GM18499 (cell line): ENCODE measurements around the gene ZNF600.
"Not testable (repeated sequence)": the region's sequence is repeated elsewhere in the genome, so short reads cannot be mapped to it uniquely, and the experiment has no call there.

Experiments
- ATAC-seq: cut with Tn5 transposase; IDR thresholded peaks from one replicate; pipeline ENCODE4 v1.9.1; 2021; ENCODE audit warnings: moderate number of reproducible peaks; ENCODE audit not compliant: insufficient read depth, unreplicated experiment

The ZNF600 gene

DNA sequence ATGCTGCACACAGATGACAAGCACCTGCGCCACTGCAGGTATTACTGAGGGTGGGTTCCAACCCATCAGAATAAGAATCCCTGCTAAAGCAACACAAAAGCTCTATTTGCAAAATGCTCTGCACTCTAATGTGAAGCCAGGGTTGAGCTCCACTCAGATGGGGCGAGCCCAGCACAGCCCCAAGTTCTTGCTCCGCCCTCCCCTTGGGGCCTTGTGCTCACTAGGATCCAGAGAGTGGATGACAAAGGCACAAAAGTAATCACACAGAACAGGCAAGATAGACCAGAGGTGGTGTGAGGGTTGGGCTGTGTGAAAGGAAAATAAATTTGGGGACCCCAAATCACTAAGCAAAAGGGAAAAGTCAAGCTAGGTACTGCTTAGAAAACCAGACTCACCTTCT is 43.5 kb downstream of the ZNF600 start:
- ATAC-seq, result no peak

DNA sequence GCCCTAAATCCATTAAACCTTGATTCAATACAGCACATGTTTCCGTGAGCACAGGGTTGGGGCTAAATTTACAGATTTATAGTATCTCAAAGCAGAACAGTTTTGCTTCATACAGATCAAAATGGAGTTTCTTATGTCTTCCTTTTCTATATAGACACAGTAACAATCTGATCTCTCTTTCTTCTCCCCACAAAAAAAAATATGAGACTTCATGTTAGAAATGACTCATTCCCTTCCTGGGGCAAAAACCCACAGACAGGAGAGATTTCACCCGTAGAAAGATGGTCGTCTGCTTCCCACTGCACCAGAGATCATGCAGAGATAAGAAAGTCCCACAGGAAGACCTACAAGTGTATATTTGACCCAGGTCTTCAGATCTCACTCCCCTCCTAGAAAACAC is 44.1 kb downstream of the ZNF600 start:
- ATAC-seq, result no peak

DNA sequence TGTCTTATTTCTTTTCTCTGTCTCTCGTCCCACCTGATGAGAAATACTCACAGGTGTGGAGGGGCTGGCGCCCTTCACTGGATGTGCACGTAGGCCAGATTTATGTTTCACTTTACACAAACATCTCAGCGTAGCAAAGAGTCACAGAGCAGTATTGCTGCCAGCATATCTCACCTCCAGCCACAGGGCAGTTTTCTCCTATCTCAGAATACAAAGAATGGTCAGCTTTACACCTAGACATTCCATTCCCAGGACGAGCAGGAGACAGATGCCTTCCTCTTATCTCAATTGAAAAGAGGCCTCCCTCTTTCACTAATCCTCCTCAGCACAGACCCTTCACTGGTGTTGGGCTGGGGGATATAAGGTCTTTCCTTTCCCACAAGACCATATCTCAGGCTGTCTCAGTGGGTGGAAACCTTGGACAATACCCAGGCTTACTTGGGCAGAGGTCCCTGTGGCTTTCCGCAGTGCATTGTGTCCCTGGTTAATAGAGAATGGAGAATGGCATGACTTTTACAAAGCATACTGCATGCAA is 44.6 kb downstream of the ZNF600 start:
- ATAC-seq, result no peak

DNA sequence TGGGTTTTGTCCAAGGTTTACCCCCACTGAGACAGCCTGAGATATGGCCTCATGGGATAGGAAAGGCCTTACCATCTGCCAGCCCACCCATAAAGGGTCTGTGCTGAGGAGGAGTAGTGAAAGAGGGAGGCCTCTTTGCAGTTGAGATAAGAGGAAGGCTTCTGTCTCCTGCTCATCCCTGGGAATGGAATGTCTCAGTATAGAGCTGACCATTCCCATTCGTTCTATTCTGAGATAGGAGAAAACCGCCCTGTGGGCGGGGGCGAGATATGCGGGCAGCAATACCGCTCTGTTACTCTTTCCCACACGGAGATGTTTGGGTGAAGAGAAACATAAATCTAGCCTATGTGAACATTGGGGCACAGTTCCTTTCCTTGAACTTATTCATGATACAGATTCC is 45.2 kb downstream of the ZNF600 start:
- not testable (repeated sequence) for ATAC-seq

DNA sequence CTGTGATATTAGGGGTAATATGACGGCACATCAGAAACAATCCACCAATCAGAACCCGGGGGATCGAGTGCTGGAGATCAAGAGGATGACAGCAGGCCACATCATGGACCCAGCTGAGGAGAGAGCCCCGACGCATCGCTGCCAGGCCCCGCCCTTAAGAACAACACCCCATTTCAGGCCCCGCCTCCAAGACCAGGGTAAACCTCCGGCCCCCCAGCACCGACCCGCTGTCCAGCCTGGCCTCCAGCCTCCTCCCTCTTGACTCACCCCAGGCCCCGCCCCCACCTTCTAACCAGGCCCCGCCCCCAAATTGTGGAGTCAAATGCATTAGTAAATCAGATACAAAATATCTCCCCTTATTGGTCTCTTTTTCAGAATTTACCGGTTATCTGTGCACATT is 47.0 kb downstream of the ZNF600 start:
- ATAC-seq, result no peak

DNA sequence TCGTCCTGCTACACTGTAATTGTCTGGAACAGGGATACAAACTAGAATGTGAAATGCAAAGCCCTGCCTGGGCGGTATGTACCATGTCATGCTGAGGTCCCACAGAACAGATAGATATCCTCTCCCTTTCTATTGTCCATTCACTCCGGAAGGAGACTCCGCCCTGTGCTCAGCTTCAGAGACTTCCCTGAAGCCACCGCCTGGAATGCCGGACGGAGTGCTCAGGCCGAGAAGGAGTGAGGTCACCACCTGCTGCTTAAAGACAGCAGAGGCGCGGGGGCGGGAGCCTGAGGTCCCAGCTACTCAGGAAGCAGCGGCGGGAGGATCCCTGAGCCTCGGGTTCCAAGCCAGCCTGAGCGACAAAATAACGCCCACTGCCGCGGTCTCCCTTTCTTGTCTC is 50.9 kb downstream of the ZNF600 start:
- ATAC-seq, result no peak

DNA sequence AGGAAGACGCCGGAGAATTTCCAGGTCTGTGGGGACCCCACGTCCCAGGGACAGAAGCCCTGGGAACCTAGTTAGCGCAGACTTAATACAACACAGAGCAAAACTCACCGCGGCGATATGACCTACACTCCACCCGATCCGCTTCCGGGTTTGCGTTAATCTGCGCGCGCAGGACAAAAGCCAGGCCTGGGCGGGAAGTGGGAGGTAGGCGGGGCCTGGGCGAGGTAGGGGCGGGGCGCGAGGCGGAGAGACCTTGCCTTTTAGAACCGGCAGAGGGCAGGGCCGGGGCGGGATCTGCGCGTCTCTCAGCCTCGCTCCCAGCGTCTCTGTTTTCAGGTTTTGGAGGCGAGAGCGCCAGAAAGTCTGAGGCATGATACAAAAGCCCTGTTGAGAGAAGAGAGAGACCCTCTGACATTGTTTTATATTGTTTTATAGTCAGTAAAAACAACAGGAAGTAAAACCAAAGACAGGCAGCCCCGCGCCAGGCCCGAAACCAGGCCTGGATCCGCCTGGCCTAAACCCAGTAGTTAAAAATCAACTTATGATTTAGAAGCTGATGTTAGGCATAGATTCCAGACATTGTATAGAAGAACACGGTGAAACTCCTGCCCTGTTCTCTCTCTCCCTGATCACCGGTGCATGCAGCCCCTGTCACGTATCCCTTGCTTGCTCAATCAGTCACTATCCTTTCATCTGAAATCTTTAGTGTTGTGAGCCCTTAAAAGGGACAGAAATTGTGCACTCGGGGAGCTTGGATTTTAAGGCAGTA is 51.5 kb downstream of the ZNF600 start, which contains the start of gene ZNF611:
TSS of gene ZNF611 (minus strand) at position 152 of the 769 bp plus-strand sequence. CDS start 19,150 bp downstream, outside the sequence.
- ATAC-seq, result no peak

DNA sequence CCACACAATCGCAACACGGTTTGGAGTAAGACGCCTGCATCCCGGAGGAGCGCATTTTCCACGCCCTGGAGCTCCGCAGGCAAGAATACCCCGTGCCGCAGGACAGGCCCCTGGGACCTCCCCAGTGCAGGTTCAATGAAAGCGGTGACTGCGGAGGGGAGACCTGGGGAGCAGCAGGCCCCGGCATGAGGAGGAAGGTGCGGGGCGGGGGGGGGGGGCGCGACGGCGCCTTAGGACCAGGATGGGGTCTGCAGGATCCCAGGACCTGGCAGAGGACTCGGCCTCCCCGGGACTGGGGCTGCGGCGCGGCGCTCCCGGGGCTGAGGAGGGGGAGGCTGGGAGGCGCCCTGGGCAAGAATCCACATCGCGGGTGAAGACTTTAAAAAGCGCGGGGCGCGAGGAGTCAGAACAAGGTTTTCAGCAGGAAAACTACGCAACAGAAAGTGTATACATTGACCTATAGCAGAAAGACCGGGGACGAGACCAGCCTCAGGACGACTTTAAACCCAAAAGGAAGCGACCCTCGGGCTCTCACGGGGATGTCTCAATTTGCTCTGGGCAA is 52.2 kb downstream of the ZNF600 start:
- no peak for ATAC-seq

DNA sequence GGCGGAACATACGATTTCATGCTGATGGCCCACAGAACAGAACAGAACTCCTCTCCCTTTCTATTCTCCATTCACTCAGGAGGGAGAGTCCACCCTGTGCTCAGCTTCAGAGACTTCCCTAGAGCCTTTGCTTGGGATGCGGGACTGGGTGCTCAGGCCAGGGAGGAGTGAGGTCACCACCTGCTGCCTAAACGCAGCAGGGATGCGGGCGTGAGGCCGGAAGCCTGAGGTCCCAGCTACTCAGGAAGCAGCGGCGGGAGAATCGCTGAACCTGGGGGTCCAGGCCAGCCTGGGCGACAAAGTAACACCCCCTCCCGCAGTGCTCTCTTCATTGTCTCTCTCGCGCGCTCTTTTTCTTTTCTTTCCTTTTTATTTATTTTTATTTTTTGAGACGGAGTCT is 60.5 kb downstream of the ZNF600 start:
- not testable (repeated sequence) for ATAC-seq

DNA sequence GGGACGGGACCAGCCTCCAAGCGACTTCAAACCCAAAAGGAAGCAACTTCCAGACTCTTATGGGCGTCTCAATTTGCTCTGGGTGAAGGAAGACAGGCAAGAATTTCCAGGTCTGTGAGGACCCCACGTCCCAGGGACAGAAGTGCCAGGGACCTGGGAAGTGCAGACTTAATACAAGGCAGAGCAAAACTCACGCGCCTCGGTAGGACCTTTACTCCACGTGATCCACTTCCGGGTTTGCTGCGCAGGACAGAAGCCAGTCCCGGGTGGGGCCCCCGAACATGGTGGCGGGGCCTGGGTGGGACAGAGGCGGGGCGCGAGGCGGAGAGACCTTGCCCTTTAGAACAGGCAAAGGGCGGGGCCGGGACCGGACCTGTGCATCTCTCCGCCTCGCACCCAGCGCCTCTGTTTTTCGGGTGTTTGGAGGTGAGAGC is 61.0 kb downstream of the ZNF600 start:
- ATAC-seq, result no peak

DNA sequence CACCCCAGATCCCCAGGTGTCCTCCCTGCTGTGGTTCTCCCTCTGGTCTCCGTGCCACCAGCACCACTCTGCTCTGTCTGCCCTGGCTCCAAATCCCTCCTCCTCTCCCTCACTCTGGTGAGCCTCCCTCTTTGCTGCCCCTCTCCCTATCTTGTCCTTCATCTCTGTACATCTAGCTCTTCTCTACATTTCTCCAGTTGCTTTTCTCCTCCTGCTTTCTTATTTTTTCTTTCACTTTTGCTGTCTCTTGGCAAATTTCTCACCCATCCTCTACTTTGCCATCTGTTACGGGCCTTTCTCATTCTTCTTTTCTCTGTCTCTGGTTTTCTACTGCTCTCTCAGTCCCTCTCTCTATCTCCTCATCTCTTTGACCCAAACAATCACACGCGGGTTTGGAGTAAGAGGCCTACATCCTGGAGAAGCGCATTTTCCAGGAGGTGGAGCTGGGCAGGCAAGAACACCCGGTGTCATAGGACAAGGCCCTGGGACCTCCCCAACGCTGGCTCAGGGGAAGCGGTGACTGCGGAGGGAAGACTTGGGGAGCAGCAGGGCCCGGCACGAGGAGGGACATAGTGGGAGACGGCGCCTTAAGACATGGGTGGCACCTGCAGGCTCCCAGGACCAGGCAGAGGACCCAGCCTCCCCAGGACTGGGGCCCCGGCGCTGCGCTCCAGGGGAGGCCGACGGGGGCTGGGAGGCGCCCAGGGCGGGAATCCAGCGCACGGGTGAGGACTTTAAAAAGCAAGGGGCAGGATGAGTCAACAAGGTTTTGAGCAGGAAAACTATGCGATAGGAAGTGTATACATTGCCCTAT is 61.7 kb downstream of the ZNF600 start:
- no peak for ATAC-seq

DNA sequence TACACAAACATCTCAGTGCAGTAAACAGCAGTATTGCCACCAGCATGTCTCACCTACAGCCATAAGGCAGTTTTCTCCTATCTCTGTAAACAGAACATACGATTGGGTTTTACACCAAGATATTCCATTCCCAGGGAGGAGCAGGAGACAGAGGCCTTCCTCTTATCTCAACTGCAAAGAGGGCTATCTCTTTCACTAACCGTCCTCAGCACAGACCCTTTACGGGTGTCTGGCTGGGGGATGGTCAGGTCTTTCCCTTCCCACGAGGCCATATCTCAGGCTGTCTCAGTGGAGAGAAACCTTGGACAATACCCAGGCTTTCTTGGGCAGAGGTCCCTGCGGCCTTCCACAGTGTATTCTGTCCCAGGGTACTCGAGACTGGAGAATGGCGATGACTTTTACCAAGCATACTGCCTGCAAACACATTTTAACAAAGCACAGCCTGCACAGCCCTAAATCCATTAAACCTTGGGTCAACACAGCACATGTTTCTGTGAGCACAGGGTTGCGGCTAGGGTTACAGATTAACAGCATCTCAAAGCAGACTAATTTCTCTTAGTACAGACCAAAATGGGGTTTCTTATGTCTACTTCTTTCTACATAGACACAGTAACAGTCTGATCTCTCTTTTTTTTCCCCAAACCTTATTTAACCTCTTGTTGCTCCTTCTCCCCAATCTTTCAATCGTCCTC is 62.5 kb downstream of the ZNF600 start:
- not testable (repeated sequence) for ATAC-seq

DNA sequence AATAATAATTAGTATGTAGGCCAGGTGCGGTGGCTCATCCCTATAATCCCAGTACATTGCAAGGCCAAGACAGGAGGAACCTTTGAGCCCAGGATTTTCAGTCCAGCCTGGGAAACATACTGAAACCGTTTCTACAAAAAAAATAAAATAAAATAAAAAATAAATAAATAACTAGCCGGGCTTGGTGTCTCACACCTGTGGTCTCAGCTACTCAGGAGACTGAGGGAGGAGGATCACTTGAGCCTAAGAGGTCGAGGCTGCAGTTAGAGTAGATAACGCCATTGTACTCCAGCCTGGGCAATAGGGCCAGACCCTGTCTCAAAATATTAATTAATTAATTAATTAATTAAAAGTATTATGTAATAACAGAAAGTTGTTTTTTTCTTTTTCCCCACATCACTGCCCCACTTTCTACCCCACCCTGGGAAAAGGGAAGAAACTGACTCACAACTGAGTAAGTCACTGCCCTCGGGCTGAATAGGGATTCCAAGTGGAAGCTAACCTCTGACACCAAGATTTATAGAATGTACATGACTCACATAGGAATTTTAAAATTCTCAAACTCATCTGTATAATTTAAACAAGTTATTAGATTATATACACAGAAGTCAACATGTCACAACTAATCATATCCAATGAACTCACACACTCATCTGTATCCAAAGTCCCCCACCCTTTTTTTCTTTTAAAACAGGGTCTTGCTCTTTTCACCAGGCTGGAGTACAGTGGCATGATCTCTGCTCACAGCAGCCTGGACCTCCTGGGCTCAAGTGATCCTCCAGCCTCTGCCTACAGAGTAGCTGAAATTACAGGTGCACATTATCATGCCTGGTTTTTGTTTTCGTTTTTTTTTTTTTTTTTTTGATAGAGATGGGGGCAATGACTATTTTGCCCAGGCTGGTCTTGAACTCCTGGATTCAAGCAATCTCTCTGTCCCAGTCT is 64.3 kb downstream of the ZNF600 start:
- ATAC-seq, result no peak

DNA sequence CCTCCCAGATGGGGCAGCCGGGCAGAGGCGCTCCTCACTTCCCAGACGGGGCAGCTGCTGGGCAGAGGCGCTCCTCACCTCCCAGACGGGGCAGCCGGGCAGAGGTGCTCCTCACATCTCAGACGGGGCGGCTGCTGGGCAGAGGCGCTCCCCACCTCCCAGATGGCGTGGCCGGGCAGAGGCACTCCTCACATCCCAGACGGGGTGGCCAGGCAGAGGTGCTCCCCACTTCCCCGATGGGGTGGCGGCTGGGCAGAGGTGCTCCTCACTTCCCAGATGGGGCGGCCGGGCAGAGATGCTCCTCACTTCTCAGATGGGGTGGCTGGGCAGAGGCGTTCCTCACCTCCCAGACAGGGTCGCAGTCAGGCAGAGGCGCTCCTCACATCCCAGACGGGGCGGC is 66.0 kb downstream of the ZNF600 start:
- not testable (repeated sequence) for ATAC-seq

DNA sequence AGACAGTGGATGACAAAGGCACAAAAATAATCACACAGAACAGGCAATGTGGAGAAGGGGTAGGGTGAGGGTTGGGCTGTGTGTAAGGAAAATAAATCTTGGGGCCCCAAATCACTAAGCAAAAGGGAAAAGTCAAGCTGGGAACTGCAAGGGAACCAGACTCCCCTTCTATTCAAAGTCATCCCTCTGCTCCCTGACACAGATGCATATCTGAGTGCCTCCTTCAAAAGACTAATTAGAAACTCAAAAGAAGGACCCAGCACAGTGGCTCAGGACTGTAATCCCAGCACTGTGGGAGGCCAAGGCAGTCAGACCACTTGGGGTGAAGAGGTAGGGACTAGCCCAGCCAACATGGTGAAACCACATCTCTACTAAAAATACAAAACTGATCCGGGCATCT is 70.1 kb downstream of the ZNF600 start:
- no peak for ATAC-seq

DNA sequence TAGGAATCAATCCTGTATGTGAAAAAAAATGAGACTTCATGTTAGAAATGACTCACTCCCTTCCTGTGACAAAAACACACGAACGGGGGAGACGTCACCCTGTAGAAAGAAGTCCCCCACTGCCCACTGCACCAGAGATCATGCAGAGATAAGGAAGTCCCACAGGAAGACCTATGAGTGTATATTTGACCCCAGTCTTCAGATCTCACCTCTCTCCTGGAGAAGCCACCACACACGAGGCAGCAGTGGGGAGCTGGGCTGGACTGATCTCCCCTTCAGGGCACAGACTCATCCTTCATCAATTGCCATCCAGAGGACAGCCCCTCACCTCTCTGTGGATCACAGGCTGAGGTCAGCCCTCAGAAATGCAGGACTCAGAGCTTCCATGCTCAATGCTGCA is 70.7 kb downstream of the ZNF600 start:
- ATAC-seq, result not testable (repeated sequence)

DNA sequence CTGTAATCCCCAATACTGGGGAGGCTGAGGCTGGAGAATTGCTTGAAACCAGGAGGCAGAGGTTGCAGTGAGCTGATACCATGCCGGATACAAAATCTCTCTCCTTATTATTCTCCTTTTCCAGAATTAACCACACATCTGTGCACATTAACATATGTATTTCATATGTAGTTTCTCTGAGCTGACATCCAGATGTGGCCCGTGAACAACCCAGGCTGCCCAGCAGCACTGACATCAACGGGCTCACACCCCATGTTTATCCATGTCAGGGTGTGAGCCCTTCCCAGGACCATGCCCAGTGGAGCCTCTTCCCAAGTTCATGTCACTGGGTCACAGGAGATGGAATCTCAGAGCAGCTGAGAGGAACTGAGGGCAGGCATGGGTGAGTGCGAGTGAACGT is 71.3 kb downstream of the ZNF600 start:
- ATAC-seq, result not testable (repeated sequence)
